GM18517 (cell line): ENCODE data around the gene KRTAP12-3.
"Not testable (repeated sequence)": the region's sequence is repeated elsewhere in the genome, so short reads cannot be mapped to it uniquely, and the experiment has no call there.

ENCODE experiments used
- ATAC-seq: cut with Tn5 transposase; IDR thresholded peaks from one replicate; pipeline ENCODE4 v1.9.1; 2021; ENCODE audit warnings: mild to moderate bottlenecking, moderate library complexity; ENCODE audit not compliant: unreplicated experiment

The KRTAP12-3 gene

GRCh38 chr21:44657635-44658540 is at the start of gene KRTAP12-3:
TSS of gene KRTAP12-3 (plus strand) at chr21:44657932. CDS start at chr21:44657980, 48 bp downstream.
- ATAC-seq, result no peak

- ATAC-seq, result no peak
Observed at GRCh38 chr21:44609193-44609592, 48.5 kb upstream of the KRTAP12-3 start.

GRCh38 chr21:44610157-44610843 is 47.4 kb upstream of the KRTAP12-3 start:
- ATAC-seq, result not testable (repeated sequence)

- no peak for ATAC-seq
Observed at GRCh38 chr21:44611551-44611950, 46.2 kb upstream of the KRTAP12-3 start.

- ATAC-seq, result no peak
Observed at GRCh38 chr21:44612029-44612486, 45.7 kb upstream of the KRTAP12-3 start, which contains the start of gene KRTAP10-8. TSS of gene KRTAP10-8 (plus strand) at chr21:44612079. CDS start at chr21:44612101, 22 bp downstream.

- no peak for ATAC-seq
Observed at GRCh38 chr21:44612669-44613229, 45.0 kb upstream of the KRTAP12-3 start.

GRCh38 chr21:44613386-44614155 is 44.2 kb upstream of the KRTAP12-3 start:
- ATAC-seq, result no peak

GRCh38 chr21:44614161-44614631 is 43.5 kb upstream of the KRTAP12-3 start:
- no peak for ATAC-seq

GRCh38 chr21:44614961-44615391 is 42.8 kb upstream of the KRTAP12-3 start:
- ATAC-seq, result no peak

- ATAC-seq, result no peak
Observed at GRCh38 chr21:44615466-44615865, 42.3 kb upstream of the KRTAP12-3 start.

- ATAC-seq, result no peak
Observed at GRCh38 chr21:44615911-44616590, 41.7 kb upstream of the KRTAP12-3 start.

GRCh38 chr21:44616591-44616926 is 41.2 kb upstream of the KRTAP12-3 start:
- no peak for ATAC-seq

- no peak for ATAC-seq
Observed at GRCh38 chr21:44617071-44617501, 40.6 kb upstream of the KRTAP12-3 start.

- no peak for ATAC-seq
Observed at GRCh38 chr21:44618504-44618903, 39.2 kb upstream of the KRTAP12-3 start.

GRCh38 chr21:44618909-44619308 is 38.8 kb upstream of the KRTAP12-3 start:
- no peak for ATAC-seq

GRCh38 chr21:44619886-44620285 is 37.8 kb upstream of the KRTAP12-3 start:
- no peak for ATAC-seq

- no peak for ATAC-seq
Observed at GRCh38 chr21:44623575-44623974, 34.2 kb upstream of the KRTAP12-3 start.

GRCh38 chr21:44625756-44626155 is 32.0 kb upstream of the KRTAP12-3 start:
- ATAC-seq, result no peak

- ATAC-seq, result no peak
Observed at GRCh38 chr21:44626262-44626661, 31.5 kb upstream of the KRTAP12-3 start.

- ATAC-seq, result no peak
Observed at GRCh38 chr21:44626673-44627143, 31.0 kb upstream of the KRTAP12-3 start, which contains the start of gene KRTAP10-9. TSS of gene KRTAP10-9 (plus strand) at chr21:44627093. CDS start at chr21:44627172, 79 bp downstream.
